Adipose tissue (tissue), 3 donors: Measurements from ENCODE around the gene CHSY1. TPM values are rescaled to one million over a fixed set of nuclear protein-coding genes. Genes with fewer than 3 reads are reported as not detected.
"Not testable (repeated sequence)": the region's sequence is repeated elsewhere in the genome, so short reads cannot be mapped to it uniquely, and the experiment has no call there.

Experiments used
- H3K27ac ChIP-seq: one replicate; pipeline ENCODE4 v1.5.1; 2013; ENCODE audit warnings: low read depth, low read length
- WGBS, 3 donors: extraction: QIAGEN DNeasy Blood & Tissue Kit; methylation state at CpG; one replicate each; pipeline ENCODE4 v1.1.7; 2013; 5-methylcytosine and 5-hydroxymethylcytosine counted together
- polyA plus RNA-seq, 3 donors: library from polyadenylated mRNA; stranded (reverse); fragments of 200-250 nt; gene quantifications; one replicate each; pipeline ENCODE4 v1.2.3, GENCODE V29; 2013
- donor health status: healthy with polysubstance abuse.
- donor health status: Bipolar disorder and iron deficiency.
- donor health status: healthy.

The CHSY1 gene
- polyA plus RNA-seq, 3 donors = 2.8 to 32.4 (median 21.3) TPM

- WGBS, 3 donors = 91 to 94% (median 94%) methylated on average over 6 of the region's 6 CpGs
- H3K27ac ChIP-seq = no peak overlapping the region
Measured at GRCh38 chr15:101217446-101217845, 34.4 kb downstream of the CHSY1 start.

GRCh38 chr15:101216100-101216499 is 35.7 kb downstream of the CHSY1 start:
- WGBS, 3 donors = 97 to 99% (median 98%) methylated on average over 3 of the region's 3 CpGs
- no peak overlapping the region for H3K27ac ChIP-seq

GRCh38 chr15:101215681-101216080 is 36.2 kb downstream of the CHSY1 start:
- WGBS, 3 donors = 93 to 97% (median 96%) methylated on average over 4 of the region's 4 CpGs
- H3K27ac ChIP-seq = no peak overlapping the region

DNA sequence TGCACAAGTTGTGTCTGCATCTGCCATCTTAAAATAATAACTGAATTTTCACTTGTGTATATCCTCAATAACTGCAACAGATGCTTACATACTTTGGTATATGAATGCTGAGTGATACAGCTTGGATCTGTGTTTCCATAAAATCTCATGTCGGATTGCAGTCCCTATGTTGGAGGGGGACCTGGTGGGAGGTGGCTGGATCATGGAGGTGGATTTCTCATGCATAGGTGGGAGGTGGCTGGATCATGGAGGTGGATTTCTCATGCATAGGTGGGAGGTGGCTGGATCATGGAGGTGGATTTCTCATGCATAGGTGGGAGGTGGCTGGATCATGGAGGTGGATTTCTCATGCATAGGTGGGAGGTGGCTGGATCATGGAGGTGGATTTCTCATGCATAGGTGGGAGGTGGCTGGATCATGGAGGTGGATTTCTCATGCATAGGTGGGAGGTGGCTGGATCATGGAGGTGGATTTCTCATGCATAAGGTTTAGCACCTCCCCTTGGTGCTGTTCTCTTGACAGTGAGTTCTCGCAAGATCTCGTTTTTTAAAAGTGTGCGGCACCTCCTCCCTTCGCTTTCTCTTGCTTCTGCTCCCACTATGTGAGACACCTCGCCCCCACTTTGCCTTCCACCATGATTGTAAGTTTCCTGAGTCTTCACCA is 37.3 kb downstream of the CHSY1 start:
- not testable (repeated sequence) for H3K27ac ChIP-seq
- WGBS, 3 donors = 92 to 98% (median 93%) methylated on average over 6 of the region's 6 CpGs

DNA sequence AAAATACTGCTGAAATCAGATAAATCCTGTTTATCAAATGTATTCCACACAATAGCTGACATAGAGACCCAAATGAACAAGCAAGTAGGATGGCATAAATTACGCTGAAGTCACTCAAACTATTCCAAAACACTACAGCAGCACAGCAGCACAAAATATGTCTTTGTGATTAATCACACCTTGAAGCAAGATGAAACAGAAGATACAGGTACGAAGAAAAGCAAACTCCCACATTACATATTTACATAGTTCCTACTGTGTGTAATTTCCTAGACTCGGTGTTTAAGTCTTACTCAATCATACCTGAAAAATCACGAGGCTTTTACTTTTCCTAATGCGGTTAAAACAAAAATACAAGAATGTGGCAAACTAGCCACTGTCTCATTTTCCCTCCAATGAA is 38.3 kb downstream of the CHSY1 start:
- H3K27ac ChIP-seq = no peak overlapping the region
- WGBS, 3 donors = 70 to 83% (median 71%) methylated on average over 5 of the region's 5 CpGs

GRCh38 chr15:101213147-101213546 is 38.7 kb downstream of the CHSY1 start:
- WGBS, 3 donors = 55 to 66% (median 64%) methylated on average over 3 of the region's 3 CpGs
- H3K27ac ChIP-seq = no peak overlapping the region

GRCh38 chr15:101211897-101212296 is 40.0 kb downstream of the CHSY1 start:
- H3K27ac ChIP-seq = no peak overlapping the region
- WGBS, 3 donors = 64 to 85% (median 77%) methylated on average over 4 of the region's 4 CpGs

DNA sequence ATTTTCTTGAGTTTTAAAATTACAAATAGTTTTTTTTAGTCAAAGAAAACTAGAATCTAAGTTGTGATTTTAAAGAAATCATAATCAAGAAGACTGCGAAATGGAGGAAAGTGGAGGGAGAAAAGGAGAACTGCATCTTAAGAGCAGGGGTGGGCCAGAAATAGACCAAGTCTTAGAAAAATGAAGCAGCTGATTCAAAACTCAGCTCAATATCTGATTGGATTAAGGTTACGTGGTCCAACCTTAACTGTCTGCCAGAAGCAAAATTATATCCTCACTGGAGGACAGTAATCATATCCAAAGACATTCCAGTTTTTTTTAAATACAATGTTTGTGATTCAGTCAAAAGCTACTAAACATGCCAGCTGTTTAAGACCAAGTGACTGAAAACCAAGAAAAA is 41.4 kb downstream of the CHSY1 start:
- no peak overlapping the region for H3K27ac ChIP-seq
- WGBS, 3 donors = 48 to 78% (median 49%) methylated on average over 2 of the region's 2 CpGs

DNA sequence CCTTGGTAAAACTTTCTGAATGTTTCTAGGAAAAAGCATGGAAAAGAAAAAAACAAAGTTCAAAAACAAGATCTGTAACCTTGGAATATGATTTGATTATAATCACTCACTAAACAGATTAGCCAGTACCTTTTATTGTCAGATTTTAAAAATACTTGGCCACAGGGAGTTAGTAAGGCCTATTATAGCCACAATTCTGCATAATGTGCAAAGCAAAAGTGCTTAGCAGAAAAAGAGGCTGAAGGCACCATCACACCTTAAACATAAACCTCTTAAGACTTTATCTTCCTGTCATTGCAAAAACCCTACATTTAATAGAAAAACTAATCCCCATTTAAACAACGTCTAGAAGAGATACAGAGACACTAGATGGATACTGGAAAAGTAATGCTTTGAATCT is 41.8 kb downstream of the CHSY1 start:
- no peak overlapping the region for H3K27ac ChIP-seq
- WGBS, 3 donors = 33 to 72% (median 41%) methylated on average over 1 of the region's 1 CpG

DNA sequence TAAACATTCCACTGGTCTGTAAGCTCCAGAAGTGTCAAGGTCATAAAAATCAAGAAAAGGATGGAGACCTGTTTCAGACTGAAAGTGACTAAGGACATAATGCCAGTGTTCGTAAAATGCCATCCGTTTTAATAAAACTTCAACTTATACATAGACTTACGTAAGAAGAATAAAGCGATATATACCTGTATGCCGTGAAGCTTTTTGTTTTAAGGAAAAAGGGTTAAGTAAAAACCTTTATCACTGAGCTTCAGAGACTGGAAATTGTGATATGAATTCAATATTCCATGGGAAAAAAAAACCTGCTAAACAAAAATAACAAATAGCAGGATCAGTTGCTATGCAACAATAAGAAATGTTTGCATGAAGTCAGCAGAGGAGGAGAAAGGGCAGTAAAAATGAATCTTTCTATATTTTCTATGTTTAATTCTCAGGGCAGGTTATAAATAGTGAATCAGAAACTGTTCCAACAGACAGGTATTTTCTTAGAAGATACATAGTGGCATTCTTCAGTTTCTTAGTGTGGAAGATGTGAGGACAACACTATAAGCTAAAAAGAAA is 42.5 kb downstream of the CHSY1 start:
- WGBS, 3 donors = 75 to 85% (median 83%) methylated on average over 5 of the region's 5 CpGs
- no peak overlapping the region for H3K27ac ChIP-seq

DNA sequence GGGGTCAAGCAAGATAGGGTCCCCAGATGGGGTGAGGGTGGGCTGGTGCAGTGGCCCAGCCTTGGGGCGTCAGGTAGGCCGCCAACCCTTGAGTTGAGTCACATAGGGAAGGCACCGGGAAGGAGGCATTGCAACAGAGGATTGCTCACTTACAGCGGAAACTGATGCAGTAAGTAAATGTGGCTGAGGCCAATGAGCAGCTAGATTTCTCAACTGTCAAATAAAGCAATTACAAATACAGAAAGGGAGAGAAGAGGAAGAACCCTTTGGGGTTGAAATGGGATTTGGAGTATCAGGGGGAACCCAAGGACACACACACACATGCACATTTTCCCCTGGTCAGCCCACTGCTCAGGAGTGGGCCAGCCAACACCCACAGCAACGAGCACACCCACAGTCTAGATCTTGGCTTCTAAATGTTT is 44.0 kb downstream of the CHSY1 start:
- H3K27ac ChIP-seq = no peak overlapping the region
- WGBS, 3 donors = 49 to 94% (median 64%) methylated on average over 5 of the region's 5 CpGs

GRCh38 chr15:101206176-101206591 is 45.7 kb downstream of the CHSY1 start:
- WGBS, 3 donors = 84 to 89% (median 87%) methylated on average over 12 of the region's 12 CpGs
- no peak overlapping the region for H3K27ac ChIP-seq

- WGBS, 3 donors = 53 to 82% (median 73%) methylated on average over 5 of the region's 5 CpGs
- H3K27ac ChIP-seq = no peak overlapping the region
Measured at GRCh38 chr15:101204739-101205535, 46.9 kb downstream of the CHSY1 start.

DNA sequence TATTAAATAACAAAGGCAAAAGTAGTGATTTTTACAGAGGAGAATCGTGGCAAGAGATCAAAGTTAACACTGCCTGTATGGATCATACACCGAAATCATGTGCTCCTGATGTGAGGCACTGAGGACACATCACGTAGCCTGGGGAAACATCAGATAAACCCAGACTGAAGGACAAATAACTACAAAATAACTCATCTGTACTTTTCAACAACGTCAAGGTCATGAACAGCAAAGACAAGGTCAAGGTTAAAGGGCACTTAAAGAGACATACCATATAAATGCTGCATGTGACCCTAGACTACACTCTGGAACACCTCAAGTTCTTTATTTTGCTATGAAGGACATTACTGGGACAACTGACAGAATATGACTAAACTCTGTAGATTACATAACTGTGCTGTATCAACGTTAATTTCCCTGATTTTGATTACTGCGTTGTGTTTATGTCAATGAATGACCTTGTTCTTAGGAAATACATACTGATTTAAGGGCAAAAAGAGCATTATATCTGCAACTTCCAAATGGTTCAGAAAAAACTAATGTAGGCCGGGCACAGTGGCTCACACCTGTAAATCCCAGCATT is 48.1 kb downstream of the CHSY1 start:
- no peak overlapping the region for H3K27ac ChIP-seq
- WGBS, 3 donors = 56 to 66% (median 62%) methylated on average over 7 of the region's 7 CpGs

DNA sequence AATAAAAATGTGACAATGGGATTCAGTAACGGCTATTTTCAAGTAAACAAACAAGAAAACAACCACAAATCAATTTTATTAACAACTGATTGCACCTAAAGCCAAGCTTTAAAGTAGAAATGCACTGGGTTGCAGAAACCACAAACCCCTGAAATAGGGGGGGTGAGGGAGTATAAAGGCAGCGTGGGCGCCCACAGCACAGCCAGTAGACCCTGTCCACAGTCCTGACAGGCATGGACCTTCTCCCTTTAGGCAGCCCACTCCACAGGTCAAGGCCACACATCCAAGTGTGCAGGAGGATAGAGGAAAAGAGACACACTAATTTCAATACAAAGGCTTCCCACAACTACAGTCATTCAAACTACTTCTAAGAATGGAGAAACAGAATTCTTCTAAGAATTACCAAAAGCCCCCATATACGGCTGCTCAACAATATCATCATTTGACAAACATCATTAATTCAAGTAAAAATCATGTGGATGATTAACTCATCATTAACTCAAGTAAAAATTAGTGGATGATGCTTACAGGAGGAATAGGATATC is 48.7 kb downstream of the CHSY1 start:
- 65 to 86% (median 70%) methylated on average over 4 of the region's 4 CpGs for WGBS, 3 donors
- no peak overlapping the region for H3K27ac ChIP-seq

- peak overlapping the region; percentile 11 for H3K27ac ChIP-seq
- WGBS, 3 donors = 29 to 63% (median 33%) methylated on average over 5 of the region's 5 CpGs
Measured at GRCh38 chr15:101201411-101202174, 50.3 kb downstream of the CHSY1 start.

- WGBS, 3 donors = 86 to 87% (median 87%) methylated on average over 9 of the region's 9 CpGs
- H3K27ac ChIP-seq = no peak overlapping the region
Measured at GRCh38 chr15:101200181-101200580, 51.7 kb downstream of the CHSY1 start.

GRCh38 chr15:101198800-101199199 is 53.0 kb downstream of the CHSY1 start:
- H3K27ac ChIP-seq = no peak overlapping the region
- 79 to 86% (median 82%) methylated on average over 6 of the region's 6 CpGs for WGBS, 3 donors
